Medulla oblongata (tissue), 1 donor: ENCODE results near the gene TACC2.
"Not testable (repeated sequence)": the region's sequence is repeated elsewhere in the genome, so short reads cannot be mapped to it uniquely, and the experiment has no call there.

Source experiments
- DNase-seq: peaks from one replicate; pipeline ENCODE4 v3.0.0-alpha.2; 2015; ENCODE audit errors: extremely low spot score

The TACC2 gene

GRCh38 chr10:121983852-121984251, 5.1 kb upstream of the TACC2 start:
- DNase-seq = no peak

GRCh38 chr10:121984463-121984862, 4.5 kb upstream of the TACC2 start:
- no peak for DNase-seq

DNA sequence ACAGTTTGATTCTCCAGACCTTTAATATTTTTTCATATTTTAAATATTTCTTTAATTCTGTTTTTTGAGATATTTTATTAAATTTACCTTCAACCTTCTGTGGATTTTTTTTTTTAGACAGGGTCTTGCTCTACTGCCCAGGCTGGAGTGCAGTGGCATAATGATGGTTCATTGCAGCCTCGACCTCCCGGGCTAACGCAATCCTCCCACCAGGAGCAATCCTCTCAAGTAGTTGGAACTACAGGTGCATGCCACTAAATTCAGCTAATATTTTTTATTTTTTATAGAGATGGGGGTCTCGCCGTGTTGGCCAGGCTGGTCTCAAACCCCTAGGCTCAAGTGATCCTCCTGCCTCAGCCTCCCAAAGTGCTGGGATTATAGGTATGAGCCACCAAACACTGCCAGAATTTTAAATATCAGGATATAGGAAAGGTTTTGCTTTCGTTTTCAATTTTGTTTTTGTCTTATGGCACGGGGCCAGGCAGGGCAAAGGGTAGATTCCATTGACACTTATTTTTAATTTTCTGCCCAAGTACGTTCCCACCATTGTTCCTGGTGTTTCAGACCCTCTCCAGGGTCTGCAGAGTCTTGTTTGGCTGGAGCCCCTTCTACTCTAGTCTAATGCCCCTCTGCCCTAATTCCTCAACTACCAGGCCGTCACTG, 1.2 kb downstream of the TACC2 start:
- DNase-seq = no peak

DNA sequence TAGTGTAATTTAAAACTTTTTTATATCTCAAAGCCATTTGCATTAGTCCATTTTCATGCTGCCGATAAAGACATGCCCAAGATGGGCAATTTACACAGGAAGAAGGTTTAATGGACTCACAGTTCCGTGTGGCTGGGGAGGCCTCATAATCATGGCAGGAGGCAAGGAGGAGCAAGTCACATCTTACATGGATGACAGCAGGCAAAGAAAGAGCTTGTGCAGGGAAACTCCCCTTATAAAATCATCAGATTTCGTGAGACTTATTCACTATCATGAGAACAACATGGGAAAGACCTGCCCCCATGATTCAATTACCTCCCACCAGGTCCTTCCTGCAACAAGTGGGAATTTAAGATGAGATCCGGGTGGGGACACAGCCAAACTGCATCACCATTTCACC, 2.8 kb downstream of the TACC2 start:
- not testable (repeated sequence) for DNase-seq

- peak; percentile 60 for DNase-seq
These were observed 5.5 kb downstream of the TACC2 start for GRCh38 chr10:121994429-121994941.

- DNase-seq = no peak
These were observed 9.5 kb downstream of the TACC2 start for GRCh38 chr10:121998462-121998861.

- DNase-seq = no peak
These were observed 10.3 kb downstream of the TACC2 start for GRCh38 chr10:121999301-121999700.

- DNase-seq = no peak
These were observed 12.7 kb downstream of the TACC2 start for GRCh38 chr10:122001698-122002097.

GRCh38 chr10:122007415-122007814, 18.5 kb downstream of the TACC2 start:
- no peak for DNase-seq

- DNase-seq = no peak
These were observed 21.6 kb downstream of the TACC2 start for GRCh38 chr10:122010405-122011050.

DNA sequence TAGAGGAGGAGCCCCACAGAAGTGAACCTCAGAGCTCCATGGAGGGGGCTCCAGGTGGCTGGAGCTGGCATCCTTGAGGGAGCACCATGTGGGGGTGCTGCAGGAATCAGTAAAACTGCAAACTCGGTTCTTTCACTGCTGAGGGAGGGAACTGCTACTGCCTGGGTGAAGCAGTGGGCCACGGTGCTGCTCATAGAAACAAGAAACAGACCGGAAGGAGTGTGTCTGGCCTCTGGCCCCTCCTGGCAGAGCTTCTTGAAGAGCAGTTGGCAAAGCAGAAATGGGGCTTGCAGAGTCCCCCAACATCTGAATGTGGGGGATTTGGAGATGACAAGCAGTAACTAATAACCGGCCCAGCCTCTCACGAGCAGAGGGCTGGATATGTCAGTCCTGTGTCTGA, 23.8 kb downstream of the TACC2 start:
- DNase-seq = no peak

- no peak for DNase-seq
These were observed 24.4 kb downstream of the TACC2 start for GRCh38 chr10:122013311-122013780.

DNA sequence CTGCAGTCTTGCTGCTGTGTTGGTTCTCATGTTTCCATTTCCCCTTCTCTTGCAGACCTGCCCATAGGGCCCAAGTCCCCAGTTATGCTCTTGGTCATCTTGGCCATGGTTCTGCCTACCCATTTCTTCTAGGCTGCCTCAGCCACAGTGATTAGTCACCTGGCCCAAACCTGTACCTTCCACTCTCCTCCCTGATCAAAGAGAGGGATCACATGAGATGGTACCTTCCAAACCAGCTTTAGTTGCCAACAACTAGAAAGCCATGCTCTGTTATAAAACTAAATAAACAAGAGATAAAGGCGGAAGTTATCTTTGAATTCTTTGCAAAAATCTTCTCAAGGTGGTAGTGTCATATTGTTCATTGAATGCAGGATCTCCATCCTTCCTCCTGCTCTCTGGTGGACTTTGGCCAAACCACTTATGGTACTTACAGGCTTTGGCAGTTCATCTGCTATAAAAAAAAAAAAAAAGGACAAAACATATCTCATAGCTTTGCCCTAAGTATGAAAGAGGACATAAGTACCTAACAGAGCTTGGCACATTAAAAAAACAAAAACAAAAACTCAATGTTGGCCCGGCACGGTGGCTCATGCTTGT, 25.8 kb downstream of the TACC2 start:
- no peak for DNase-seq

- DNase-seq = not testable (repeated sequence)
These were observed 29.0 kb downstream of the TACC2 start for GRCh38 chr10:122017926-122018325.

DNA sequence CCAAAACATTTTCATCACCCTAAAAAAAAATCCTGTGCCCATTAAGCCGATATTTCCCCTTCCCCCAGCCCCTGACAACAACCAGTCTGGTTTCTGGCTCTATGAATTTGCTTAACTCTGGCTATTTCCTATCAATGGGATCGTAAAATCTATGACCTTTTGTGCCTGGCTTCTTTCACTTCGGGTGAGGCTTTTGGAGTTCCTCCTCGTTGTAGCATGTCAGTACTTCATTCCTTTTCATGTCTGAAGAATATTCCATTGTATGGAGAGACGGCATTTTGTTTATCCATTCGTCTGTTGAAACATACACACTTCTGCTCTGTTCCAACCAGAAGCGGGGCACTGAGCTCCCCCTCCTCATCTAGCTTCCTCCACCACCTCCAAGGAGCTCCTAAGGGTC, 29.5 kb downstream of the TACC2 start:
- no peak for DNase-seq

GRCh38 chr10:122018951-122019413, 30.0 kb downstream of the TACC2 start:
- DNase-seq = no peak

DNA sequence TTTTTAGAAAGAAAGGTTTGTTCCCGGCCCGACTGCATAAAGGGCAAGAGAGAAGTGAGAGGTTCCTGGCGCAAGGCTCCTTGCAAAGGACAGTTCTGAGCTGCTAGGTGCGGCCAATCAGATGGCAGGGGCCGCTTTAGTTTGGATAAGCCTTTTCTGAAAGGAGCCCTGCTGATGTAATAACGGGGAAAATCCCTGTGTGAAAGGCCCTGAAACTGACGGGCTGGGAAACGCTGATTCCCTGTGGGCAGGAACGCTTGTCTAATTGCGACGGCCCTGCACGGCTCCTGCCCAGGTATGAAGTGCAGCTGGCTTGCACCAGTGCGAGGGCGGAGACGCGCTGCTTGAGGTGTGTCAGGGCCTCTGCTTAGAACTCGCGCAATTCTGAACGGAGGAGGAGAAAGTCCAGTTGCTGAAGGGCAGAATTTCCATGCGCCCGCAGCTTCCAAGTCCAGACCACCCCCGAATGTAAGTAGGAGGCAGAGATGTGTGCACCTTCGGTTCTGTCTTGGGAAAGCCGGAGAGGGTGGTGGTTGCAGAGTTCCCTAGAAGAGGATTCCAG, 30.5 kb downstream of the TACC2 start:
- no peak for DNase-seq

GRCh38 chr10:122020226-122020625, 31.3 kb downstream of the TACC2 start:
- DNase-seq = no peak

- DNase-seq = no peak
These were observed 32.4 kb downstream of the TACC2 start for GRCh38 chr10:122021379-122021778.

GRCh38 chr10:122021828-122022227, 32.9 kb downstream of the TACC2 start:
- DNase-seq = no peak

DNA sequence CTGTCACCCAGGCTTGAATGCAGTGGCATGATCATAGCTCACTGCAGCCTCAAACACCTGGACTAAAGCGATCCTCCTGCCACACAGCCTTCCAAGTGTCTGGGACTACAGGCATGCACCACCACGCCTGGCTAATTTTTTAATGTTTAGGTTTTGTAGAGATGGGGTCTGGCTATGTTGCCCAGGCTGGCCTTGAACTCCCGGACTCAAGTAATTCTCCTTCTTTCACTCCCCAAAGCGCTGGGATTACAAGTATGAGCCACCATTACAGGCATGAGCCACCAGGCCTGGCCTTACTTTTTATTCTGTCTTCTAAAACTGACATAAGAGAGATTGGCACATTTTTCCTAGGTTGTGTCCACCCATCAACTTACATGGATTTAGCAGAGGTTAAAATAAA, 33.3 kb downstream of the TACC2 start:
- DNase-seq = no peak

DNA sequence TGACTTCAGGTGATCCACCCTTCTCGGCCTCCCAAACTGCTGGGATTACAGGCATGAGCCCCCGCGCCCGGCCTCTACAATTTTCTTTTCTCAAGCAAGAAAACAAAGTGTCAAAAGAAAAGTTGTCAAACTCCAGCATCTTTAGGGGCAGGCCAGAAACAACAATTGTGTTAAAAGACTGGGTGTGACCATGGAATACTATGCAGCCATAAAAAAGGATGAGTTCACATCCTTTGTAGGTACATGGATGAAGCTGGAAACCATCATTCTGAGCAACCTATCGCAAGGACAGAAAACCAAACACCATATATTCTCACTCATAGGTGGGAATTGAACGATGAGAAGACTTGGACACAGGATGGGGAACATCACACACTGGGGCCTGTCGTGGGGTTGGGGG, 34.3 kb downstream of the TACC2 start:
- not testable (repeated sequence) for DNase-seq
